ENCODE measurements around the gene BPGM.

The BPGM gene

GRCh38 chr7:134724606-134725005 lies 78.0 kb downstream of the BPGM start:
- Histone ChIP-seq H3K9ac (ENCODE audit: low read depth, low read length) (no peak overlapping the region), H3K27ac (ENCODE audit: low read depth, low read length) (no peak overlapping the region), H3K4me3 (ENCODE audit: low read length) (no peak overlapping the region), H3K9me3 (ENCODE audit: insufficient read depth, low read depth, low read length) (no peaks in the 10 kb centered on the region), H3K36me3 (ENCODE audit: insufficient read depth, low read length) (no peaks in the 10 kb centered on the region), H3K4me1 (ENCODE audit: insufficient read depth, low read length) (peaks cover 7% of the 10 kb centered on the region; the same call in 1 of the 2 replicates), H3K27me3 (ENCODE audit: insufficient read depth, low read length) (no peaks in the 10 kb centered on the region)
- 33% methylated on average over 2 of the region's 2 CpGs for WGBS

- no peaks in the 10 kb centered on the region for H3K9me3 ChIP-seq (ENCODE audit: insufficient read depth, low read depth, low read length)
- no peak overlapping the region for H3K27ac ChIP-seq (ENCODE audit: low read depth, low read length)
- no peaks in the 10 kb centered on the region for H3K36me3 ChIP-seq (ENCODE audit: insufficient read depth, low read length)
- H3K9ac ChIP-seq (ENCODE audit: low read depth, low read length), result no peak overlapping the region
- no peaks in the 10 kb centered on the region for H3K4me1 ChIP-seq (ENCODE audit: insufficient read depth, low read length)
- H3K4me3 ChIP-seq (ENCODE audit: low read length), result no peak overlapping the region
- 86% methylated on average over 2 of the region's 2 CpGs for WGBS
- no peaks in the 10 kb centered on the region for H3K27me3 ChIP-seq (ENCODE audit: insufficient read depth, low read length)
These were observed 79.9 kb downstream of the BPGM start for GRCh38 chr7:134726581-134726980.

GRCh38 chr7:134727711-134728110 lies 81.1 kb downstream of the BPGM start:
- Histone ChIP-seq H3K9ac (ENCODE audit: low read depth, low read length) (no peak overlapping the region), H3K36me3 (ENCODE audit: insufficient read depth, low read length) (no peaks in the 10 kb centered on the region), H3K27ac (ENCODE audit: low read depth, low read length) (no peak overlapping the region), H3K27me3 (ENCODE audit: insufficient read depth, low read length) (no peaks in the 10 kb centered on the region), H3K4me1 (ENCODE audit: insufficient read depth, low read length) (no peaks in the 10 kb centered on the region), H3K9me3 (ENCODE audit: insufficient read depth, low read depth, low read length) (no peaks in the 10 kb centered on the region), H3K4me3 (ENCODE audit: low read length) (no peak overlapping the region)
- 93% methylated on average over 3 of the region's 3 CpGs for WGBS

Measured in HUES64 (cell line).